HG02610 (cell line): ENCODE data around the gene TMEM117.
A peak's percentile ranks its signal among the peaks of the same experiment; 100 is the strongest.
"Not testable (repeated sequence)": the region's sequence is repeated elsewhere in the genome, so short reads cannot be mapped to it uniquely, and the experiment has no call there.

Experiments
- ATAC-seq: cut with Tn5 transposase; IDR thresholded peaks from one replicate; pipeline ENCODE4 v1.9.1; 2021; ENCODE audit warnings: mild to moderate bottlenecking, moderate library complexity; ENCODE audit not compliant: unreplicated experiment

The TMEM117 gene

DNA sequence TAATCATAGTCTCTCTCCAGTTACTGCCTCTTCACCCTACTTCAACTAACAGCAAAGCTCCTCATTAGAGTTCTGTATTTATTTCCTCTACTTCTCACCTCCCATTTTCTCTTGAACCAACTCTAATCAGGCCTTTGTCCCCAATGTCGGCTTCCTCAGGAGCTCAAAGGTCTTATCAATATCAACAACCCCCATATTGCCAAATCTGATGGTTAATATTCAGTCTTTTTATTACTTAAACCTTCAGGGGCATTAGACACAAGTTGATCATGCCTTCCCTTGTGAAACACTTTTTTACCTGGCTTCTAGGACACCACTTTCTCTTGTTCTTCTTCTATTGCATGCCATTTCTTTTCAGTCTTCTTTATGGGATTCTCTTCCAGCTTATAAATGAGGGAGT lies 531.3 kb downstream of the TMEM117 start:
- ATAC-seq: no peak

DNA sequence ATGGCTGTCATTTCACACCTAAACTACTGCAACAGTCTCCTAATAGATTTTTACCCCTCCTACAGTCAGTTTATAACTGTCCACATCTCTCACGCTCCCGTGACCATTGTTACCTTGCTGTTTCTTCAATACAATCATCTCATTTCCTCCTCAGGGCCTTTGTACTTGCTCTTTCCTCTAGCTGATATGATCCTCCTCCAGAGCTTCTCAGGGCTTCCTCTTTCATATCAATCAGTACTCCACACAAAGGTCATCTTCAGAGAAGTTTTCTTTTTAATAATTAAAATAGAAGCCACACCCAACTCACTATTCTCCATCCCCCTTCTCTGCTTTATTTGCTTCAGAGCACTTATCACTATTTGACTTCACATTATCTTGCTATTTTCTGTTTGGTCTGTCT lies 532.0 kb downstream of the TMEM117 start:
- ATAC-seq: no peak

DNA sequence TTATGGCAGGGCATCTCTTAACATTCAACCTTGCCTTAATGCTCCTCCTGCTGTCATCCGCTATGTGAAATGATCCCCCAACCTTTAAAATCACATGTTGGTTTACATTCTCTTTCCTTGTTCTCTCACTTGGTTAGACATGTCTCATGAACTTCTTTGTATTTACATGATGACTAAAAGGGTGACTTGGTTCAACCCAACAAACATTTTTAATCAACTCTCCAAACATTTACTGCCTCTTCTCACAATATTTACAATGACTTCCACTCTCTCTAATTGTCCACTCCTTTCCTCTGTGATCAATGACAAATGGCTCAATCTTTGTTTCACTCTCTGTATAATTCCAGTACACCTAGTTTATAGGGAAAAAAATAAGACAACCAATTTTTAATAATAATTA lies 534.1 kb downstream of the TMEM117 start:
- ATAC-seq: no peak

DNA sequence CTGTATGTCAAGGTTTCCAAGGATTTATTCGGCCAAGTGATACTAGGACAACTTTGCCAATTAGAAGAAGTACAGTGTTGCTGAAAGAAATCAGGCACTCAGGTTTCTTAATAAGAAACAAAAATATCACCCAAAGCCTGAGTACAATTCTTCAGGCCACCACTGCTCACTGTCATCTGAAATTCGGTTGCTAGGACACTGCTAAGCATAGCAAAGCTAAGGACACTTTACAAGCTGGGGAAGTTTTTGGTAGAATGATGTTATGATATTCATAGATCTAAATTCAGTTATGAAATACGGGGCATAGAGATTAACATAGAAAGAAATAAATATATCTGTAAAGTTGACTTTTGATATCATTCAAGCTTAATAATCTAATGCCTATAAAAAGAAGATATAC lies 535.1 kb downstream of the TMEM117 start:
- no peak for ATAC-seq

DNA sequence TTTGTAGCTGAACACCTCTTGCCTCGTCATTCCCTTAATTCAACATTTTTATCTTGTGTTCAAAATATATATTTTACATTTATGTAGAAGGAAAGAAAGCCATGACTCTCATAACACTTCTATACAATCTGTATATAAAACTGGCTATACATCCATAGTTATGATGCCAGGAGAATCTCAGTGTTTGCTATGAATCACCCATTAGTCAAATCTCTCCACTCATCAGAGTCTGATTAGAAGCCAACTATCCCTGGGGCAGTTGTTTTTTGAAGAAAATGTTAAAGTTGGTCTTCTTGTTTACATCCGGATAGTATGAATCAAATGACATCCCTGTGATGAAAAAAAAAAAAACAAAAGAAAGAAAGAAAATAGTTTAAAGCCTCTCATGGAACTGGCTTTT lies 536.4 kb downstream of the TMEM117 start:
- no peak for ATAC-seq

DNA sequence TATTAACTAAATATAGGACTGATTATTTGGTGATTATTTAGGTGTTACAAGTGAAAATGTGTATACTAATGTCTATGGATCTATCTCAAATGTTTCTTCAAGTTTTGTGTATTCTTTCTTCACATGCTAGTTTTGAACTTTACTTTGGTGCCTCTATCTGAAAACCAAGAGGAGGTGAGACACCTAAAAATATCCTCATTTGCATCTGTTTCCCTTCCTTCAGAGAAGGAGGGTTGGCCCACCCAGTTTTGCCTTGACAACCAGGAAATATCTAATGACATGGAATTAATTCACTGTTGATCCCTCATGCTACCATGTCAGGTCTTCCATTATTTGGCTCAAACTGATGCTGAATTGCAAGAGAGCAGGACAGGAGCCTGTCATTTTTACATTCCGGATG lies 539.8 kb downstream of the TMEM117 start:
- no peak for ATAC-seq

DNA sequence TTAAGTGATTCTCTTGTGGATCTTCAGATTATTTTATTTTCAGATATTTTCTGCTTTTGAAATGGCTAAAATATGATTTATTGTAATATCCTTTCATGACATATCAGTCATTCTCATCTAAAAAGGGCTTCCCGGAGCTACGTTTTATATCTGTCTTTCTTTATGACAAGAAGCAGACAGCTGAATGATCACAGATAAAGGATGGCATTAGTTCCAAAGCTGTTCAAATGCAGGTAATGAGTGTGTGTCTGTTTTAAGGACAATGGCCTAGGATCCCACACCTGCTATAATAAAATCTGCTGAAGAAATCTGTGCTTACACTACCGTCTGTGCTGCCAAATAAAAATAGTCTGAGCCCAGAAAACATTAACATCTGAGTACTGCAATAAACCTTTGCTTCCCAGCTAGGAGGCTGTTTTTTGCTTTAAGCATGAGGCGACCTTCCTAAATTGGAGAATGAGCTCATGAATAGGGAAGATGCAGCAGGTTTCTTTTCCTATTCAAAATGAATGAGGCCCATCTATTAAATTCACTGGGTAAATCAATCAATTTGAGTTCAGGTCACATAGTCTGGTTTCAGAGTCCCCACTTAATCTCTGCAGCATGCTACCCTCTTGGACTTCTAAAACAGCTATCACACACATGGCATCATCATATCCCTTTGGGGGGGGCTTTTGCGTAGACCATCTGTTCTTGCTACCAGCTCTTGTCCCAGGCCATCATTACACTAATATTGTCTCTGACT lies 541.7 kb downstream of the TMEM117 start:
- no peak for ATAC-seq

DNA sequence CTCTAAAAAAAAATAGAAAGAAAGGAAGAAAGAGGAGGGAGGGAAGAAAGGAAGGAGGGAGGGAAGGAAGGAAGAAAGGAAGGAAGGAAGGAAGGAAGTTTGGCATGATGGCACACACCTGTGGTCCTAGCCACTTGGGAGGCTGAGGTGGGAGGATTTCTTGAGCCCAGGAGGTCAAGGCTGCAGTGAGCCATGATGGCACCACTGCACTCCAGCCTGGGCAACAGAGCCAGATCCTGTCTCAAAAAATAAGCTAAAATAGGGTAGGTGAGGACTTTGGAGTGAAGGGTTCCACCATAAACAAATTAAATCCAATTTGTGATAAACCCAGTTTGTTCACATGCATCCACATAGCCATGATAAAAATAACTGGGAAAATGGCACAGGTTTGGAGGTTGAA lies 543.2 kb downstream of the TMEM117 start:
- not testable (repeated sequence) for ATAC-seq

DNA sequence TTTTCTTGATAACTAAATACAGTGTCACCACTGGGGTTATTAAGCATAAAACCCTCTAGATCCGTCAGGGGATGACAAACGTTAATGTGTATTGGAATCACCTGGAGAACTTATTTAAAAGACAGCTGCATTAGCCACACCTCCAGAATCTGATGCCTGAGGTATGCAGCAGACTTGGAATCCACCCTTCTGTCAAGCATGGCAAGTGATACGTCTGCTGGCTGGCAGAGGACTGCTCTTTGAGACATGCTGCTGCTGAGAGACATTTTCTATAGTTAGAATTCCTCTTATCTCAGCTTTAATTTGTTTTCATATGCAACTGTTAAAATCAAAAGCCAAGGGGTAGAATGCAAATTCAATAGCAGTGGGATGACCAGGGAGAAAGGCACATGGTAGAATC lies 544.0 kb downstream of the TMEM117 start:
- no peak for ATAC-seq

DNA sequence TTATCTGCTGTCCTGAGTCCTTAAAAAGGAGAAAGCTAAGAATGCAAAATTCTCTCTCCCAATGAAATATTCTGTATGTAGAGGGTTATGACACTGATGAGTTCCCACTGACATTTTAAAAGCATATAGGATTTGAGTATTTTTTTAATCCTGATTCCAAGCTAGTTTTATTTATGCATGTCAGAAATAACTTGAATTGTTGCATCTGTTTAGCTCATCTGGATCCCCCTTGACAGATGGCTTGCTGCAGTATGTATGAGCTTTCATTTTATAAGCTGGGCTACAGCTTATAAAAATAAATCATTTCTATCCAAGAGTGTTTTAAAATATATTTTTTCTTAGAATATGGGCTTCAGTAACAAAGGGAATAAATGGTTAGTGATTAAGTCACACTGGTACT lies 545.0 kb downstream of the TMEM117 start:
- ATAC-seq: no peak

DNA sequence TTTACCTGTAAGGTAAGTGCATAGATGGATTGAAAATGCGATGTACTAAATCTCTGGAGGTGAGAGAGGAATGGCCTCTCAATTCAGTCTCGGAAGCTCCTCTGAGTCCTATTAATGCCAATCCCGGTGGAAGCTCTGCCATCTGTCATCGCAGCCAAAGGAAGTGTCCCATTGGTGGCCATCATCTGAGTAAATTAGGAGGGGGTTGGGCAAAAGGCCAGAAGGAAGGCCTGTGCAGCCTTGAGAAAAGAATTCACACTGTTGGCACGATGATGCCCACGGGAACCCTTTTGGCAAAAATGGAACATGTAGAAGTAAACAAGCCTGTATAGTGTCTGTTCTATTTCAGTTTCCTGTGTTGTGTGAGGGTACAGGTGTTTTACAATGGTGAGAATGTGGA lies 545.5 kb downstream of the TMEM117 start:
- ATAC-seq: no peak

DNA sequence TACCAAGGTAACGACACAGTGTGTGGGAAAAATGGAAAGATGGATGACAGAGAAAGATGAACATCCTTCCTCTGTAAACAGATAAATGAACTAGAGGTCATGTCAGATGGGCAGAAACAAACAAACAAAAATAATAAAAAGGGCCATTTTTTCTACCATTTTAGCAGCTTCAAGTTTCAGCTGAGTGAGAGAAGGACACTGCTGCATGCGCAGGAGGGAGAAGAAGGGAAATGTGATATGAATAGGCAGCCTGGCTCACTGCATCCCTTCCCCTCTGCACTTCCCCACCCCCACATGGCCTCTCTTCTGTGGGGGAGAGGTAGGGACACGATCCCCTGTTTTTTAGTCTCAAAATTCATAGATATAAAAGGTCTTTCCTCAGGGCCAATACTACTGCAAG lies 548.3 kb downstream of the TMEM117 start:
- ATAC-seq: no peak

DNA sequence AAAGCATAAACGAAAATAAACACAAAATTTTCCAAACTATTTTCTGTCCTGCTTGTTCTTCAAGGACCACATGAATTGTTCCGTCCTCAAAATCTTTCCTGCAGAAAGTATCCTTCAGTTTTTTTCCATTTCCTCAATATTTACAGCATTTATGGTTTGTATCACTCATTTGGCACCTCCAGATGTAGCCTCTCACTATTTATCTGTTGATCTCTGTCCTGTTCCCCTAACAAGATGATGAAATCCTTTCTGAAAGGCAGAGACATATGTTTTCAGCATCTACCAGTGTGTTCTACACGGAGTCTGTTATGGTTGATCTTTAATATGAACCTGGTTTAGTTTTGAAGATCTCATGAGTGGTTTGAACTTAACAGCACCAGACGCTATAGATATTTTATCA lies 550.1 kb downstream of the TMEM117 start:
- no peak for ATAC-seq

DNA sequence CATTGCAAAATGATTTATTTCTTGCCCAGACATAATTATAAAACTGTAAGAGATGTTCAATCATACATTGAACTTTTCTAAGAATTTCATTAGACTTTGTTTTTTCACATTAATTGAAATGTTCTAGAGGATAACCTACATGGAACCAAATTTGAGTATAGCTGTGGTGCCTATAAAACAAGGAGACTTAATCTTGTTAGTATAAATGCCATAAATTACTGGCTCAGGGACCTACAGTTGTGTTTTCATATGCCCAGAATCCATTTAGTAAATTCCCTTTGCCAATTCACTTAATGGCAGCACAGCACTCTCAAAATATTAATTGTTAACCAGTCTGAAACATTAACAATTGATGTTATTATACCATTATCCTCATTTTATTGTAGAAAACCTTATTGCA lies 551.7 kb downstream of the TMEM117 start:
- no peak for ATAC-seq

DNA sequence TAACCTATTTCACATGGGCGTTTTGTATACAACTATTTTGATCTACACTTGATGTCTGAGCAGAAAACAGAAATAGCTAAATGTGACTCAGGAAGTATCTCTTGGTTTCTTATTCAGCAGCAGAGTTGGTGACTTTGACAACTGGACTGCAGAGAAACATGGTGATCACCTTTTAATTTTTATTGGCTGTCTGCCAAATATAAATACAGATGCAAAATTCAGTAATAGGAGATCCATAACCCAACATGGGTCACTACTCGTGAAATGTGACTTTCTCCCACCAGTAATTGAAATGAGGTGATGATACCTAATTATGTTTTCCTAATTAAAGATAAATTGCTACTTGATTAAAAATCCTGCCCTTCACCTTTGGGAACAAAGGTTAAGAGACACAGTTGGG lies 553.2 kb downstream of the TMEM117 start:
- no peak for ATAC-seq

DNA sequence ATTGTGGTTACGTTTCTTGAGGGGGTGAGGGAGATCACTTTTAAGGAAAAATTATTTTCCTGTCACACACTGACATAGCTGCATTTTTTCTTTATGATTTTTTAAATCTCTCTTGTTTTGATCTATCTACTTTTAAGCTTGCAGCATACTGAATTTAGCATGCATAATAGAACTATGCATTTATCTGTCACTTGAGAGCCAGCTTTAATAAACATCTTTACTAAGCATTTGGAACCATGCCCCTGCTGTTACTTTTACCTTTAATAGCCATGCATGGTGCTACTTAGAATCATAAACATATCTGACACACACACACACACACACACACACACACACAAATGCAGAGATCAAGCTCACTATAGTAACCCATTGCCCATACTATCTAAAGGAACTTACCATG lies 554.0 kb downstream of the TMEM117 start:
- no peak for ATAC-seq

DNA sequence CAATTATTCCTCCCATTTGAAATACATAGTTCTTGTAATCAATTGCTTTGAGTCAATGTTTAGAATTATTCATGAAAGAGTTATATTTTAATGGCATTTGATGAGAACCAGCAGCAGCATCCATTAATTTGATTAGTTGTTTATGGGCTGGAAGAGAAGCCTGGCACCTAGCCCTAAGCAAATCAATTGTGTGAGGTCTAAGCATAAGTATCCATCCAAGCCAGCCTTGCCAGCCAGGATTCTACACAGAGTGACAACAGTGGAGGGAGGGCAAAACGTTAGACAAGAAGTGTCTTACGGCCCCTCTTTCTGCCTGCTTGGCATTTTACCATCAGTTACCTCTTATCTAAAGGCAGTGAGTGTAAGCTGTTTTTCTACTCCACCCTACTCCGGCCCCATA lies 561.8 kb downstream of the TMEM117 start:
- no peak for ATAC-seq

DNA sequence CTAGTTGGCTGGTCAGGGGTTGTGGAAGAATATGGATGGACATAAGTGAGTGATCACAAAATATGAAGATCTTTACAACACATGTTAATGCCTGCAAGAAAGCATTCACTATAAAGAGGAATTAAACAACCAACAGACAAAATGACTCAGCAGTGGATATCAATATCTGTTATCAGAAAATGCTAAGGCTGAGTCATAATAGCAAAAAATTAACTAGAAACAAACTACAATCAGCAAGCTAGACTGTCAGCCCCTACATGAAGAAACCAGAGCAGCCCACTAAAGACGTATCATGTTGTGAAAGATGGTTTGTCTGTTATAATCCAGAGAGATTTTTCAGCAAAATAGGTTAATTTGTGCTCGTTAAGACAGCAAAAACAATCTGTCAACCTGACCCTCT lies 567.3 kb downstream of the TMEM117 start:
- ATAC-seq: no peak

DNA sequence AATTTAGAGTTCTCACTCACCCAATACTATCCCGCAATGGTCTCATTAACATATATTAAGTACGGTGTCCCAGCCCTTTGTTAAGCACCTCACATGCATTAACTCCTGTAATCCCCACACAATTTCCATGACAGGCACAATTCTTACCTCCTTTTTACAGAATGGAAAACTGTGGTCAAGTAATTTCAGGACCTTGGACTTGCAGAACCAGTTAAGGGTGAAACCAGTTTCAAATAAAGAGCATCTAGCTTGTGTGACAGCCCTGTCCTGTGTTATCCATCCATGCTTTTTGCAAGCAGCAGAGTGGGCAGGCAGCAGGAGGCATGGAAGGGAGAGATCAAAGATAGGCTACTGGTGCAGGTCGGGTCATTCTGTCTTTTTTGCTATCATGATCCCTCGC lies 569.4 kb downstream of the TMEM117 start:
- ATAC-seq: no peak

DNA sequence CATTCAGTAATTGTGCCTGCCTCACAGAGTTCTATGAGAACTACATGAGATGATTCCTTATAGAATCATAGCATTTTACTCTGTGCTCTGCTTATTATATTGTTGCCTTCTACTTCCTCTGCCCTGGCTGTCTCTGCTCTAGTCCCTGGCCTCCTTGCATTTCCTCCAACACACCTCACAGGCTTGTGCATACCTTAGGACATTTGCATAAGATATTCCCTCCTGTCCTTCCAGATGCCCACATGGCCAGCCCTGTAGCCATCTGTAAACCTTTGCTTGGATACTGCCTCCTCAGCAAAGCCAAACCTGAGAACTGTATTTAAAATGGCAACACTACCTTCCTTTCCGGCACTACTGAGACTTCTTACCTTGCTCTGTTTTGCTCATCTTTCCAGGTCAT lies 586.7 kb downstream of the TMEM117 start:
- ATAC-seq: no peak

DNA sequence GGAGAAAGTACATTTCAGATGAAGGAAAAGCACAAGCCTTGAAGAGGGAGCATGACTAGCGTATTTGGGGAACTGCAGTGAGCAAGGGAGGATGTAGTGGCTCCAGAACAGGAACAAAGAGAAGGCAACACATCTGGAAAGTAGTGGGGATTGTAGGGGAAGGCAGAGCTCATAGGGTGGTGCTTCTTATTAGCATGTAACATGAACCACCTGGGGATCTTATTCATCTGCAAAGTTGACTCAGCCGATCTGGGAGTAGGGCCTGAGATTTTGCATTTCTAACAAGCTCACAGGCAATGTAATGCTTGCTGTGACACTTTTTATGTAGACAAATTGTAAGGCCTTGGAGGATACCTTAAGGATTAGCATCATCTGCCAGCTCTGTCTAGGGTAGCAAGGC lies 592.9 kb downstream of the TMEM117 start:
- ATAC-seq: peak; percentile 56

DNA sequence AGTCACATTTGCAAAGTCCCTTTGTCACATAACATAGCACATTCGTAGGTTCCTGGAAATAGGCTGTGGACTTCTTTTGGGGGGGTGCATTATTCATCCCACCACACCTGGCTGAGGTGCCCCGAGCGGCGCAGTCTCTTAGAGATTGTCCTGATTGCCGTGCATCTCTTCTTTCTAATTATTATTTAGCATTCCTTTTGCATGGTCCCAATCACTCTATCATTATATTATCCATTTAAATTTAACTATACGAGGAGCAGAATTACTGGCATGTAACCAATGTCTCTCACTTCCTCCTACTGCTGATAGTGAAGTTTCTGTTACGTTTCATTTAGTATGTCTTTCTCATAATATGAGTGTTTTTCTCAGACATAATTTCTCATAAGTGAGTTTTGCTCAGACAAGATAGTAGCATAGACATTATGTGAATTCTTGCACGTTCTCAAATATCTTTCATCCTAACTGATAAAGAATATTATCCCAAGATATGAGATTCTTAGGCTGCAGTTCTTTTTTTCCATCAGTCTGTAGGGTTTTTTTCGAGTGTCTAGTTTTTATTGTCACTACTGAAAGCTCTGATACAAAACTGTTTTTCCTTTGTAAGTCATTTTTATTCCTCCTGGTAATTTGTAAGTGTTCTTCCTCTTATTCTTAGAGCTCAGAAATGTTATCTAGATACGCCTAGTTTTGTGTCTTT lies 595.9 kb downstream of the TMEM117 start:
- ATAC-seq: peak; percentile 79

DNA sequence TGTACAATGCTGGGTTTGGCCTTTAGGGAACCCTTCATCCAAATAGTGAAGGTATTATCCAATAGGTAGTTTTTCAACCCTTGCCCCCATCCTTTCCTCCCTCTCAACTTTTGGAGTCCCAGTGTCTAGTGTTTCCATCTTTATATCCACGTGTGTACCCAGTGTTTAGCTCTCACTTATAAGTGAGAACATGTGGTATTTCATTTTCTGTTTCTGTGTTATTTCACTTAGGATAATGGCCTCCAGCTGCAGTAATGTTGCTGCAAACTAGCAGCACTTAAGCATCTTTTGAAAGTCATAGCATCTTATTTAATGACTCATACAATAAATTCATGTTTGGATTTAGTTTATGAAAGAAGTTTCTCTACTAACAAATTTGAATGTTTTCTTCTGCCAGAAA lies 597.8 kb downstream of the TMEM117 start:
- ATAC-seq: no peak
